Adipocyte (in vitro differentiated cells): Measurements from ENCODE around the gene UNC13C.

Source experiments
- DNase-seq: peaks from one replicate; pipeline ENCODE4 v3.0.0-alpha.2; 2015; ENCODE audit warnings: low read depth
- H3K27me3 ChIP-seq: replicated peaks from 2 replicates; pipeline ENCODE4 v1.7.0; 2013; ENCODE audit warnings: mild to moderate bottlenecking, low read length, moderate library complexity; ENCODE audit not compliant: control insufficient read depth, insufficient read depth
- H3K36me3 ChIP-seq: 2 replicates; pipeline ENCODE4 v1.7.0; 2013; ENCODE audit warnings: low read length, mild to moderate bottlenecking, moderate library complexity; ENCODE audit not compliant: control insufficient read depth, insufficient read depth, severe bottlenecking
- H3K4me1 ChIP-seq: 2 replicates; pipeline ENCODE4 v1.7.0; 2013; ENCODE audit warnings: mild to moderate bottlenecking, low read length, moderate library complexity; ENCODE audit not compliant: control insufficient read depth, insufficient read depth
- H3K4me3 ChIP-seq: 2 replicates; pipeline ENCODE4 v1.7.0; 2013; ENCODE audit warnings: mild to moderate bottlenecking, low read length, moderate library complexity
- H3K9ac ChIP-seq: 2 replicates; pipeline ENCODE4 v1.7.0; 2013; ENCODE audit warnings: mild to moderate bottlenecking, low read length, moderate library complexity
- H3K9me3 ChIP-seq: 2 replicates; pipeline ENCODE4 v1.7.0; 2013; ENCODE audit warnings: mild to moderate bottlenecking, low read length, moderate library complexity; ENCODE audit not compliant: control insufficient read depth

Gene UNC13C

DNA sequence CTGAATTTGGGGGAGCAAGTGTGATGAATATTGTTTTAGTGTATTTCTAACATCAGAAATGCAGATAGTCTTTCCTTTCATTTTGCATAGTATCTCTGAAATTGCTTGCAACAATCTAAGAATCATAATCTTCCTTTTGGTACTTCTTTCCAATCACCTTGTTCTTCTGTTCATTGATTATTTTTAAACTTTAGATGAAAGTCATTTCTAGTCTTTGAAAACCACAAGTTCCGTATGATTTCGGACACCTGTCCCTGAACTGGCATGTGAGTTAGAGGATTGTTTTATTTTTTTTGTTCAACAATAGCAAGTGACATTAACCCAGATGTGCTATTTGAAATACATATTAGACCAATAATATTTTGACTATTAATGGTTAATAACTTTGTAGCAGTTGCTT lies 329.7 kb downstream of the UNC13C start:
- DNase-seq: no peak
- H3K4me1 ChIP-seq: no peaks in the 10 kb centered on the region
- no peak overlapping the region for H3K4me3 ChIP-seq
- H3K9ac ChIP-seq: no peak overlapping the region
- no peaks in the 10 kb centered on the region for H3K27me3 ChIP-seq
- H3K36me3 ChIP-seq: no peaks in the 10 kb centered on the region
- no peaks in the 10 kb centered on the region for H3K9me3 ChIP-seq

DNA sequence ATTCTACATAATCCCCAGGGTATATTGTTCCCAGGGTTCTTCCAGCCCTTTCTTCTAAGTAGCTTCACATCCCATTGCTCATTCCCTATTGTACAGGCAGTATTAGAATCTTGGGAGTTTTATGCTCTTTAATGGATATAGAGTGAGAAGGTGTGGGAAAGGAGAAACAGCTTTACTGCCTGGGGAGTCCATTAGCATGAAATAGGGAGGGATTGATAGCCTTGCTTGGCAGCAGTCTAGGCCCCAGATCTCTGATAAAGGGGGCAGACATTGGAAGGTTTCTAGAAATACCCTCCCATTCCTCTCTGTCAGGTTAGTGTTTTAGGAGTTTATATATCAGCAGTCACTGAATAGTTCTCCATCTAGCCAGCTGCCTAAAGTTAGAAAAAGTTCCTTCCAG lies 334.3 kb downstream of the UNC13C start:
- no peaks in the 10 kb centered on the region for H3K9me3 ChIP-seq
- no peaks in the 10 kb centered on the region for H3K36me3 ChIP-seq
- no peak overlapping the region for H3K9ac ChIP-seq
- H3K27me3 ChIP-seq: no peaks in the 10 kb centered on the region
- no peak overlapping the region for H3K4me3 ChIP-seq
- no peaks in the 10 kb centered on the region for H3K4me1 ChIP-seq
- no peak for DNase-seq

DNA sequence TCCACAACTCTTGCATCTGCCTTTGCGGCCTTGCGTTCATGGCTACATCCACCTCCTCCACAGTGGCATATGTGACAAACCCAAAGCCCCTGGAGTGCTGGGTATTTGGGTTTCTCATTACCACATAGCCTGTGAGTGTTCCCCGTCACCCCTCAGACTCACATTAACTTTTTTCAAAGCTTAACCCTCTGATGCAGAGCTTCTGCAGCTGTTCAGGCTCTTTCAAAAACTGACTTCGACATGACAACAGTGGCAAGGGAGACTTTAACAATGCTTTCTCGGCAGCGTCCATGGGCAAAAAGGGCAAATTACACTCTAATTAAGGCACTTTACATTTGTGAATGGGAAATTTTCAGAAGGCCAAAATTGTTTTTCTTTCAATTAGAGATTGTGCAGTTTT lies 343.2 kb downstream of the UNC13C start:
- Histone ChIP-seq H3K4me3 (no peak overlapping the region), H3K9ac (no peak overlapping the region), H3K4me1 (no peaks in the 10 kb centered on the region), H3K9me3 (no peaks in the 10 kb centered on the region), H3K27me3 (no peaks in the 10 kb centered on the region), H3K36me3 (no peaks in the 10 kb centered on the region)
- no peak for DNase-seq

DNA sequence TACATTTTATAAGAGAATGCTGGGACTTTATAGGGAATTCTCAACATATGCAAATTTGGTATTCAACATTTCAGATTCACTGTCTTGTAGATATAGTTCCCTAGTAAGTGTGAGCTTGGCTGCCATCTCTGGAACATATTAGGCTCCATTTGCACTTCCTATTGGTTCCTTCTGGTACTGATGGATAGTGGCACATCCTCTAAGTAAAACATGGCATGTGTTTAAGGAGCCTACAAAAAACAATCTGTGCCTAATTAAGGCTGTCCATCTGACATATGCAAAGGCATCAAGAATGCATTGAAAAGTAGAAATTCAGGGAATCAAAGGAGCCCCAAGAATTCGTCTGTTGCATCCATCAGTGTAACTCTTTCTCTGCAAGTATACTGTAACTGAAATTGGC lies 344.1 kb downstream of the UNC13C start:
- H3K4me1 ChIP-seq: no peaks in the 10 kb centered on the region
- no peaks in the 10 kb centered on the region for H3K36me3 ChIP-seq
- DNase-seq: no peak
- no peaks in the 10 kb centered on the region for H3K9me3 ChIP-seq
- H3K27me3 ChIP-seq: no peaks in the 10 kb centered on the region
- no peak overlapping the region for H3K4me3 ChIP-seq
- H3K9ac ChIP-seq: no peak overlapping the region

DNA sequence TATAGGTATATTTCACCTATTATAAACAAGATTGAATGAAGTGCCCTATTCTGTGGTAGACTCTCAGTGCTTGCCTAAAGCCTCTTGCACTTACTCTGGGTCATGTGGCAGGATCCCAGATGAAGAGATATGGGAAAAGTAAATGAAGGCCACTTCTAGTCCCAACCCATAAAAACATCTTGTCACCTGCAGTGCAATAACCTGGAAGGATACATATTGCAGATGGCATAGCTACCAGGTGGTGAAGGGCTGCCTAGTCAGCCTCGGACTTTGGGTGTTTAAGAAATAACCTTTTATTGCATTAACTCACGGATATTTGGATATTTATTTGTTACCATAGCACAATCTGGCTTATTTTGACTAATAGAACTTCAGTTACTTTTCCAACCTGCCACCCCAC lies 367.1 kb downstream of the UNC13C start:
- Histone ChIP-seq H3K36me3 (no peaks in the 10 kb centered on the region), H3K27me3 (no peaks in the 10 kb centered on the region), H3K4me3 (no peak overlapping the region), H3K4me1 (no peaks in the 10 kb centered on the region), H3K9me3 (no peaks in the 10 kb centered on the region), H3K9ac (no peak overlapping the region)
- DNase-seq: no peak

DNA sequence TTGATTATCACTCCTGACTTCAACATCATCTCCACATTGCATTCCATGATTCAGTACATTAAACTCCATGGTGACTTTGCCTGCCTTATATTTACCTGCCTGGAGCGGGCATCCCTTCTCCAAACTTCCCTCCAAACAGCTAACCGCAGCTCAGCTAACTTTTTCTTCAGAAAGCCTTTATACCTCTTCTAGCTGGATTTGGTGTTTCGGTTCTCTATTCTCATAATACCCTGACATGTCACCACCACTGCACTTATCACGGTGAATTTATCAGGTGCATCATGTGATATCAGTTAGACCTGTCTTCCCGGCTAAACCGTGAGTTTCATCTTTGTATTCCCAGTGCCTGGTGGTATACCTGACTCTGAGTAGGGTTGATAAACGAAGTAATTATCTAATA lies 367.6 kb downstream of the UNC13C start:
- Histone ChIP-seq H3K4me1 (no peaks in the 10 kb centered on the region), H3K36me3 (no peaks in the 10 kb centered on the region), H3K9me3 (no peaks in the 10 kb centered on the region), H3K4me3 (no peak overlapping the region), H3K27me3 (no peaks in the 10 kb centered on the region), H3K9ac (no peak overlapping the region)
- DNase-seq: no peak

GRCh38 chr15:54347082-54347827 lies 369.0 kb downstream of the UNC13C start:
- no peaks in the 10 kb centered on the region for H3K4me1 ChIP-seq
- no peaks in the 10 kb centered on the region for H3K36me3 ChIP-seq
- no peak overlapping the region for H3K9ac ChIP-seq
- no peaks in the 10 kb centered on the region for H3K27me3 ChIP-seq
- no peak overlapping the region for H3K4me3 ChIP-seq
- no peak for DNase-seq
- H3K9me3 ChIP-seq: no peaks in the 10 kb centered on the region

DNA sequence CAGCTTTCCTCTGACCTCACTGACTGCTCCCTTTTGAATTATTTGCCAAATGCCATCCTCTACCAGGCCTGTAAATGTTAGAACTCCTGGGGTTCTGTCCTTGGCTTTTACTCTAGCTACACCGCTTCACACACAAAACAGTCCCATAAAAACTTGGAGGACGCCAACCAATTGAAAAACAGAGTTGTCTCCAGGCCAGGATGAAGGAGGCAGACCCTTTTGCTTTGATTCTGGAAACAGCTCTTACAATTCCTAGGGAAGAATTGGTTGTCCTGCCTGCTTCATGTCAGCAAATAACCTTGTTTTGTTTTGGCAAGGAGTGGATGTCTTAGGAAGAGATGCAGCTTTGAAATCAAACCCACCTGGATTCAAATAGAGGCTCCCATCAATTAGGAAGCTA lies 375.5 kb downstream of the UNC13C start:
- Histone ChIP-seq H3K9me3 (no peaks in the 10 kb centered on the region), H3K27me3 (no peaks in the 10 kb centered on the region), H3K9ac (no peak overlapping the region), H3K36me3 (no peaks in the 10 kb centered on the region), H3K4me3 (no peak overlapping the region), H3K4me1 (no peaks in the 10 kb centered on the region)
- DNase-seq: no peak

DNA sequence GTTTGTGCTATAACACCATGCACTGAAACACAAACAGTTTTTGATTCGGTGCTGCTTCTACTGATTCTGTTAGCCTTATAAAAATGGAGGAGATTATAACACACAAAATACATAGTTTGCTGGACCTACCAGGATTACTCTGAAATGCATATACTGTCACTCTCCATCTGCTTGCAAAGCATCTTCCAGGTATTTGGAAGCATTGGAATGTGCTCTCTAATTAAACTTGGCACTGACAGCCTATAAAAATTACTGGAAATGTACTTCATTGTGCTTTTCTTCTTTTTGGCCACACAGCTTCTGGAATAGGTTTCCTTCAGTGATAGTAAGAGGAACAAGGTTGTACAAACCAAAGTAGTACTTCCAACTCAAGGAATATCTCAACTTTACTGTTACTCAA lies 376.1 kb downstream of the UNC13C start:
- Histone ChIP-seq H3K27me3 (no peaks in the 10 kb centered on the region), H3K9me3 (peaks cover 1% of the 10 kb centered on the region), H3K4me1 (no peaks in the 10 kb centered on the region), H3K9ac (no peak overlapping the region), H3K4me3 (no peak overlapping the region), H3K36me3 (no peaks in the 10 kb centered on the region)
- DNase-seq: no peak

DNA sequence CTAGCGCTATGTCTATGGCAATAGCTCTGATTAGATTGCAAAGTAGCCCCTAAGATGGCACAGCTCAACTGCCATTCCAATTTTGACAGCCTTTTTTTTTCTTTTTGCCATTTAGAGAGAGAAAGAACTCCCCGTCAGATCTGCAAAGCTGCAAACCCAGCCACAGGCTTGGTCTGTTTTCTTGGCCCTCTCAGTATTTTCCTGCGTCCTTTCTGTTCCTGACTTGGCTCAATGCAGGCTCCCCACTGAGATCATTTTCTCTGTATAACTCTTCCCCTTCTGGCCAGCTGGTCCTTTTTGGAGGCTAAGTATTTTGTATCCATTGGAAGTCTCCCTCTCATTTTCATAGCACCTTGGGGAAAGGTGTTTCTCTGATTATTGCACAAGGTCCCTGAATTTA lies 386.7 kb downstream of the UNC13C start:
- DNase-seq: no peak
- no peaks in the 10 kb centered on the region for H3K27me3 ChIP-seq
- no peaks in the 10 kb centered on the region for H3K4me1 ChIP-seq
- peaks cover 12% of the 10 kb centered on the region for H3K9me3 ChIP-seq
- H3K4me3 ChIP-seq: no peak overlapping the region
- H3K9ac ChIP-seq: no peak overlapping the region
- no peaks in the 10 kb centered on the region for H3K36me3 ChIP-seq

GRCh38 chr15:54373332-54373731 lies 395.1 kb downstream of the UNC13C start:
- H3K4me3 ChIP-seq: no peak overlapping the region
- no peaks in the 10 kb centered on the region for H3K36me3 ChIP-seq
- no peak overlapping the region for H3K9ac ChIP-seq
- no peak for DNase-seq
- H3K27me3 ChIP-seq: no peaks in the 10 kb centered on the region
- no peaks in the 10 kb centered on the region for H3K9me3 ChIP-seq
- H3K4me1 ChIP-seq: no peaks in the 10 kb centered on the region
